Measurements from ENCODE around the gene TCF7L2. TPM values are rescaled to one million over a fixed set of nuclear protein-coding genes. Genes with fewer than 3 reads are reported as not detected.
A peak's percentile ranks its signal among the peaks of the same experiment; 100 is the strongest.

Gene TCF7L2
- polyA plus RNA-seq, 3 donors, result 2.1 to 23.5 (median 6.1) TPM

DNA sequence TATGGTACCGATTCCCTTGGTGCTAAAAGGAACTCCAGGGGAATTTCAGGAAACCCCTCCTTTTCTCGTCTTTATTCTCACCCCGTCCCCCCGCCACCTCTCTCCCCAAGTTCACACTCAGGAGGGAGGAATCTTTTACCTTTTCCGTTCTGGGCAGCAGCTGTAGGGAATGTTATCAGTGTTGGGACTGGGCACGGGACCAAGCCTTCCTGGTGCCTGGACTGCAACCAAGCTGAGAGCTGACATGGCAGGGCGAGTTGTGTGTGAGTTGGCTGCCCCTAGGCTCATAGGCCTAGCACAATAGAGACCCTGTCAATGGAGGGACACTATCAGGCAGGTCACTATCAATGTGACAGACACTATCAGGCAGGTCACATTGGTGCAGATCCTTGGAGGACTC, 121.4 kb downstream of the TCF7L2 start:
- H3K27me3 Mint-ChIP-seq (ENCODE audit: low read depth in 3 of 3), result peaks cover 2 to 4% (median 3%) of the 10 kb centered on the region in 3 donors
- no peaks in the 10 kb centered on the region for H3K9me3 Mint-ChIP-seq
- Histone ChIP-seq H3K36me3 (replicated peaks in 1 of 2; ENCODE audit: control insufficient read depth in 1 of 2, insufficient read depth in 2 of 2, low read length in 2 of 2) (peaks cover 0 to 5% of the 10 kb centered on the region in 2 donors), H2AFZ (ENCODE audit: insufficient read depth, low read depth, low read length, poor library complexity, severe bottlenecking) (no peak overlapping the region), H3K4me3 (replicated peaks in 1 of 3; ENCODE audit: low read depth in 2 of 3, low read length in 3 of 3) (no peak overlapping the region), H3K27ac (ENCODE audit: low read depth in 1 of 2, low read length in 2 of 2) (no peak overlapping the region), H3K4me1 (ENCODE audit: control insufficient read depth in 1 of 2, insufficient read depth in 2 of 2, low read length in 2 of 2) (no peaks in the 10 kb centered on the region), H4K20me1 (ENCODE audit: insufficient read depth, low read length) (peaks cover 91% of the 10 kb centered on the region), H3K4me2 (replicated peaks; ENCODE audit: extremely low read depth, low read length, poor library complexity, severe bottlenecking) (no peak overlapping the region), H3K79me2 (ENCODE audit: insufficient read depth, low read length) (no peaks in the 10 kb centered on the region), H3K27me3 (ENCODE audit: control insufficient read depth in 2 of 2, insufficient read depth in 2 of 2, low read length in 2 of 2) (no peaks in the 10 kb centered on the region), H3K9ac (ENCODE audit: insufficient read depth, low read length, poor library complexity, severe bottlenecking) (no peak overlapping the region), H3K9me3 (replicated peaks in 1 of 2; ENCODE audit: control insufficient read depth in 1 of 2, insufficient read depth in 1 of 2, low read length in 2 of 2) (no peaks in the 10 kb centered on the region)
- intact Hi-C loops (cut with micrococcal nuclease), result no loop called here
- DNase-seq, result no peak
- no peak overlapping the region for H3K4me3 Mint-ChIP-seq
- WGBS (ENCODE audit: insufficient coverage), result 100% methylated on average over 2 of the region's 7 CpGs
- H3K4me1 Mint-ChIP-seq, result peaks cover 3% of the 10 kb centered on the region
- TF ChIP-seq, protein P1, sequence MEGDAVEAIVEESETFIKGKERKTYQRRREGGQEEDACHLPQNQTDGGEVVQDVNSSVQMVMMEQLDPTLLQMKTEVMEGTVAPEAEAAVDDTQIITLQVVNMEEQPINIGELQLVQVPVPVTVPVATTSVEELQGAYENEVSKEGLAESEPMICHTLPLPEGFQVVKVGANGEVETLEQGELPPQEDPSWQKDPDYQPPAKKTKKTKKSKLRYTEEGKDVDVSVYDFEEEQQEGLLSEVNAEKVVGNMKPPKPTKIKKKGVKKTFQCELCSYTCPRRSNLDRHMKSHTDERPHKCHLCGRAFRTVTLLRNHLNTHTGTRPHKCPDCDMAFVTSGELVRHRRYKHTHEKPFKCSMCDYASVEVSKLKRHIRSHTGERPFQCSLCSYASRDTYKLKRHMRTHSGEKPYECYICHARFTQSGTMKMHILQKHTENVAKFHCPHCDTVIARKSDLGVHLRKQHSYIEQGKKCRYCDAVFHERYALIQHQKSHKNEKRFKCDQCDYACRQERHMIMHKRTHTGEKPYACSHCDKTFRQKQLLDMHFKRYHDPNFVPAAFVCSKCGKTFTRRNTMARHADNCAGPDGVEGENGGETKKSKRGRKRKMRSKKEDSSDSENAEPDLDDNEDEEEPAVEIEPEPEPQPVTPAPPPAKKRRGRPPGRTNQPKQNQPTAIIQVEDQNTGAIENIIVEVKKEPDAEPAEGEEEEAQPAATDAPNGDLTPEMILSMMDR (IDR thresholded peaks at IDR 0.05), result no peak
- peaks cover 21 to 28% of the 10 kb centered on the region in 2 donors for H3K36me3 Mint-ChIP-seq
- H3K27ac Mint-ChIP-seq, result peak overlapping the region in 1 of 7 donors; percentile 70

DNA sequence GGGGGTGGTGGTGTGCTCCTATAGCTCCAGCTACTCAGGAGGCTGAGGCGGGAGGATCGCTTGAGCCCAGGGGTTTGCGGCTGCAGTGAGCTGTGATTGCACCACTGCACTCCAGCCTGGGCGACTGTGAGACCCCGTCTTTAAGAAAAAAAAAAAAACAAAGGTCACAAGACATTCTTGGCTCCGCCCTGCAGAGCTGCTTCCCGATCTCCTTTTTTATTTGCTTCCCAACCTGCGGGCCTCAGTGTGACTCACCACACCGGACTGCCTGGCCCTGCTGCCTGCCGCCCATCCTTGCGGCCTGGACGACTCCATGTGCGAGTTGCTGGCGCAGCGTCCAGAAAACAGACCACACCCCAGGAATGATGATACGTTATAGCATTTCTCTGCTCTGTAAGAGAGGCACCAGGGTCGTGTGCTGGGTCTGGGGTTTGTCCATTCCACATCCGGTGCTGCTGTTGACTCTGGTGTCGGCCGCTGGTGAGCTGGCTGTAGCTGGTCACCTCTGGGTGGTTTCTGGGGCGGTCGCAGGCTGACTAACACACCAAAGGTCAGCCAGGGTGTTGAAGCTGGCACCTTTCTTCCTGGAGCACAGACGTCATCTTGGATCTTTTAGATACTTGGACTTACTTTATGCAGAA, 123.6 kb downstream of the TCF7L2 start:
- Histone ChIP-seq H3K9me3 (replicated peaks in 1 of 2; ENCODE audit: control insufficient read depth in 1 of 2, insufficient read depth in 1 of 2, low read length in 2 of 2) (no peaks in the 10 kb centered on the region), H3K79me2 (ENCODE audit: insufficient read depth, low read length) (no peaks in the 10 kb centered on the region), H4K20me1 (ENCODE audit: insufficient read depth, low read length) (peaks cover 91% of the 10 kb centered on the region), H3K4me2 (replicated peaks; ENCODE audit: extremely low read depth, low read length, poor library complexity, severe bottlenecking) (no peak overlapping the region), H3K36me3 (replicated peaks in 1 of 2; ENCODE audit: control insufficient read depth in 1 of 2, insufficient read depth in 2 of 2, low read length in 2 of 2) (peaks cover 0 to 5% of the 10 kb centered on the region in 2 donors), H3K4me3 (replicated peaks in 1 of 3; ENCODE audit: low read depth in 2 of 3, low read length in 3 of 3) (no peak overlapping the region), H3K27me3 (ENCODE audit: control insufficient read depth in 2 of 2, insufficient read depth in 2 of 2, low read length in 2 of 2) (no peaks in the 10 kb centered on the region), H3K27ac (ENCODE audit: low read depth in 1 of 2, low read length in 2 of 2) (no peak overlapping the region), H3K4me1 (ENCODE audit: control insufficient read depth in 1 of 2, insufficient read depth in 2 of 2, low read length in 2 of 2) (no peaks in the 10 kb centered on the region), H2AFZ (ENCODE audit: insufficient read depth, low read depth, low read length, poor library complexity, severe bottlenecking) (no peak overlapping the region), H3K9ac (ENCODE audit: insufficient read depth, low read length, poor library complexity, severe bottlenecking) (no peak overlapping the region)
- WGBS (ENCODE audit: insufficient coverage), result 91% methylated on average over 22 of the region's 23 CpGs
- intact Hi-C loops (cut with micrococcal nuclease), result no loop called here
- TF ChIP-seq, protein P1 (IDR thresholded peaks at IDR 0.05), result no peak
- Mint-ChIP-seq H3K27me3 (ENCODE audit: low read depth in 3 of 3) (peaks cover 2 to 4% (median 3%) of the 10 kb centered on the region in 3 donors), H3K36me3 (peaks cover 20 to 30% of the 10 kb centered on the region in 2 donors), H3K9me3 (no peaks in the 10 kb centered on the region), H3K4me3 (no peak overlapping the region), H3K27ac (peak overlapping the region in 1 of 7 donors; percentile 4), H3K4me1 (no peaks in the 10 kb centered on the region)
- DNase-seq, result no peak
